HCT116 (cell line): ENCODE data around the gene ZNF71. TPM values are rescaled to one million over a fixed set of nuclear protein-coding genes. Genes with fewer than 3 reads are reported as not detected.

Experiments
- ATAC-seq: fragments of 200-7000 bp; cut with Tn5 transposase; 2 replicates; pipeline ENCODE4 v1.9.1; 2020; ENCODE audit warnings: mild to moderate bottlenecking, moderate library complexity
- BruUV-seq: library from RNA; stranded (reverse); fragments of 400-500 nt; replicated peaks from 2 replicates; lab custom pipeline; 2021; lab: Mats Ljungman, UMichigan
- CTCF ChIA-PET: fragments of 300-600 bp; sonication (Branson Sonifier 250); formaldehyde crosslinking; loops from one replicate; lab custom pipeline; 2021; ENCODE audit warnings: antibody characterized with exemption; lab: Charles Lee
- POLR2A ChIA-PET: fragments of 300-600, 350-600 bp; sonication (Branson Sonifier 250); formaldehyde crosslinking; loops from one replicate; lab custom pipeline; 2021; ENCODE audit warnings: antibody characterized with exemption; lab: Charles Lee
- RAD21 ChIA-PET, 2 experiments: fragments of 300-600 bp; sonication (Branson Sonifier 250); formaldehyde crosslinking; loops; one replicate each; lab custom pipeline; 2023; ENCODE audit warnings: low total read pairs in 2 of 2; ENCODE audit not compliant: uncharacterized antibody in 2 of 2, unreplicated experiment in 2 of 2, low non-redundant PET in 1 of 2; lab: Charles Lee
- DNase-seq: peaks from one replicate; pipeline ENCODE4 v3.0.0-alpha.2; 2010; ENCODE audit warnings: low read depth, low spot score
- H2AFZ ChIP-seq: fragments of 200-600 bp; shearing (Covaris generic), sonication (generic); 2 replicates; pipeline ENCODE4 v1.6.1; 2017; ENCODE audit warnings: low read depth, mixed run types, mixed read lengths, antibody characterized with exemption, low read length; ENCODE audit not compliant: poor library complexity, severe bottlenecking
- H3K27ac ChIP-seq: 2 replicates; pipeline ENCODE4 v1.5.1; 2012; ENCODE audit warnings: low read depth, low read length
- H3K27me3 ChIP-seq: fragments of 200-600 bp; sonication (generic); 2 replicates; pipeline ENCODE4 v1.6.1; 2016; ENCODE audit warnings: mixed run types, low read length, mixed read lengths; ENCODE audit not compliant: insufficient read depth
- H3K36me3 ChIP-seq, 2 experiments: fragments of 200-500 bp in 1 of 2; fragments of 200-600 bp in 1 of 2; sonication (Bioruptor generic) in 1 of 2; sonication (generic) in 1 of 2; 2 replicates each; pipeline versions ENCODE4 v1.5.1 to v1.6.1; 2014 to 2016; ENCODE audit warnings: low read length in 2 of 2, inconsistent platforms in 1 of 2, mixed read lengths in 1 of 2, mixed run types in 1 of 2; ENCODE audit not compliant: insufficient read depth in 2 of 2, control insufficient read depth in 1 of 2
- H3K4me1 ChIP-seq, 2 experiments: fragments of 200-600 bp in 1 of 2; sonication (generic) in 1 of 2; 2 replicates each; pipeline versions ENCODE4 v1.5.1 to v1.6.1; 2012 to 2017; ENCODE audit warnings: low read length in 2 of 2, inconsistent platforms in 1 of 2, mild to moderate bottlenecking in 1 of 2, mixed read lengths in 1 of 2, mixed run types in 1 of 2, moderate library complexity in 1 of 2; ENCODE audit not compliant: insufficient read depth in 2 of 2, control insufficient read depth in 1 of 2
- H3K4me2 ChIP-seq: fragments of 200-600 bp; sonication (generic); 2 replicates; pipeline ENCODE4 v1.6.1; 2017; ENCODE audit warnings: mixed run types, low read length, mixed read lengths
- H3K4me3 ChIP-seq, 2 experiments: fragments of 200-600 bp in 1 of 2; sonication (generic) in 1 of 2; replicated peaks in 1 of 2; 2 replicates each; pipeline ENCODE4 v1.5.1; 2011 to 2016; ENCODE audit warnings: low read length in 2 of 2, control low read depth in 1 of 2, low read depth in 1 of 2, mild to moderate bottlenecking in 1 of 2, mixed read lengths in 1 of 2, mixed run types in 1 of 2
- H3K79me2 ChIP-seq: fragments of 200-600 bp; sonication (generic); 2 replicates; pipeline ENCODE4 v1.6.1; 2017; ENCODE audit warnings: mild to moderate bottlenecking, mixed run types, low read length, moderate library complexity, mixed read lengths; ENCODE audit not compliant: insufficient read depth
- H3K9ac ChIP-seq: fragments of 200-600 bp; sonication (generic); 2 replicates; pipeline ENCODE4 v1.6.1; 2016; ENCODE audit warnings: low read length, mixed read lengths
- H3K9me2 ChIP-seq: fragments of 200-600 bp; sonication (generic), shearing (Covaris generic); 2 replicates; pipeline ENCODE4 v1.6.1; 2017; ENCODE audit warnings: mixed run types, mild to moderate bottlenecking, moderate library complexity; ENCODE audit not compliant: insufficient read depth
- H3K9me3 ChIP-seq, 2 experiments: fragments of 200-500 bp in 1 of 2; fragments of 200-600 bp in 1 of 2; sonication (Bioruptor generic) in 1 of 2; sonication (generic) in 1 of 2; 2 replicates each; pipeline ENCODE4 v1.6.1; 2014 to 2017; ENCODE audit warnings: low read length in 2 of 2, mixed read lengths in 2 of 2, inconsistent platforms in 1 of 2, low read depth in 1 of 2, mild to moderate bottlenecking in 1 of 2, mixed run types in 1 of 2, moderate library complexity in 1 of 2; ENCODE audit not compliant: control insufficient read depth in 1 of 2, insufficient read depth in 1 of 2
- H4K20me1 ChIP-seq: fragments of 200-600 bp; sonication (generic), shearing (Covaris generic); 2 replicates; pipeline ENCODE4 v1.6.1; 2017; ENCODE audit warnings: mixed run types, mild to moderate bottlenecking, moderate library complexity; ENCODE audit not compliant: insufficient read depth
- ATF3 ChIP-seq: IDR thresholded peaks from 2 replicates; pipeline ENCODE4 v1.6.1; 2012
- CBX3 ChIP-seq: IDR thresholded peaks from 2 replicates; pipeline ENCODE4 v1.6.1; 2012; ENCODE audit warnings: low read depth
- CEBPB ChIP-seq: IDR thresholded peaks from 2 replicates; pipeline ENCODE4 v1.6.1; 2012; ENCODE audit warnings: low read depth
- CTCF ChIP-seq, 3 experiments: fragments of 200-600 bp in 1 of 3; sonication (generic) in 1 of 3; IDR thresholded peaks in 2 of 3; conservative IDR thresholded peaks in 1 of 3; 2 replicates each; pipeline ENCODE4 v1.5.1; 2012 to 2017; ENCODE audit warnings: low read depth in 2 of 3, low read length in 2 of 3, antibody characterized with exemption in 1 of 3, borderline replicate concordance in 1 of 3, control low read depth in 1 of 3, mild to moderate bottlenecking in 1 of 3, mixed read lengths in 1 of 3, mixed run types in 1 of 3, moderate library complexity in 1 of 3; ENCODE audit not compliant: insufficient read depth in 1 of 3
- EGR1 ChIP-seq: IDR thresholded peaks from 2 replicates; pipeline ENCODE4 v1.6.1; 2012; ENCODE audit warnings: low read depth
- ELF1 ChIP-seq: IDR thresholded peaks from 2 replicates; pipeline ENCODE4 v1.6.1; 2012; ENCODE audit warnings: low read depth, borderline replicate concordance
- EZH2phosphoT487 ChIP-seq: fragments of 200-600 bp; IDR thresholded peaks from 2 replicates; pipeline ENCODE4 v1.6.1; 2018; ENCODE audit warnings: antibody characterized with exemption, borderline replicate concordance
- JUND ChIP-seq: IDR thresholded peaks from 2 replicates; pipeline ENCODE4 v1.6.1; 2012
- MAX ChIP-seq: IDR thresholded peaks from 2 replicates; pipeline ENCODE4 v1.6.1; 2012
- REST ChIP-seq: IDR thresholded peaks from 2 replicates; pipeline ENCODE4 v1.6.1; 2012; ENCODE audit warnings: low read depth
- SIN3A ChIP-seq: IDR thresholded peaks from 2 replicates; pipeline ENCODE4 v1.6.1; 2012; ENCODE audit warnings: low read depth
- SP1 ChIP-seq: IDR thresholded peaks from 2 replicates; pipeline ENCODE4 v1.6.1; 2012; ENCODE audit warnings: low read depth
- SRF ChIP-seq: IDR thresholded peaks from 2 replicates; pipeline ENCODE4 v1.6.1; 2012; ENCODE audit warnings: low read depth
- YY1 ChIP-seq: IDR thresholded peaks from 2 replicates; pipeline ENCODE4 v1.6.1; 2011; ENCODE audit warnings: low read length, low read depth, moderate library complexity, mild to moderate bottlenecking; ENCODE audit not compliant: insufficient replicate concordance; ENCODE audit errors: extremely low read depth
- ZBTB33 ChIP-seq: IDR thresholded peaks from 2 replicates; pipeline ENCODE4 v1.6.1; 2011; ENCODE audit warnings: mild to moderate bottlenecking, low read length, moderate library complexity; ENCODE audit not compliant: insufficient replicate concordance; ENCODE audit errors: extremely low read depth
- ZFX ChIP-seq: fragments of 450-650 bp; IDR thresholded peaks from 2 replicates; pipeline ENCODE4 v1.6.1; 2017
- ZNF274 ChIP-seq: fragments of 200-500 bp; sonication (Bioruptor generic); IDR thresholded peaks from 2 replicates; pipeline ENCODE4 v1.6.1; 2014; ENCODE audit warnings: mild to moderate bottlenecking, low read depth, low read length, inconsistent platforms
- intact Hi-C: fragments of 100-400 bp; cut with micrococcal nuclease; formaldehyde crosslinking; loops from 2 replicates; pipeline ENCODE4 v1.10.0; 2022
- total RNA-seq: library from RNA; stranded (reverse); gene quantifications from one replicate; pipeline ENCODE4 v1.2.1, GENCODE V29; 2021; ENCODE audit not compliant: unreplicated experiment

Gene ZNF71
- total RNA-seq, 1 experiment from 2014 or later = not detected

- no peak overlapping the region for H3K9ac ChIP-seq
- H3K4me1 ChIP-seq = no peaks in the 10 kb centered on the region
- ChIA-PET CTCF (no interaction called here), POLR2A (no interaction called here), RAD21 (no interaction called here)
- H3K79me2 ChIP-seq = no peaks in the 10 kb centered on the region
- H3K9me3 ChIP-seq = peaks cover 16 to 22% of the 10 kb centered on the region in 2 experiments; a peak in 2 of 4 replicates
- no peak overlapping the region for H3K4me2 ChIP-seq
- H3K4me3 ChIP-seq = no peak overlapping the region
- TF ChIP-seq CTCF (IDR thresholded peaks at IDR 0.05 in 2 of 3, conservative IDR thresholded peaks at IDR 0.05 in 1 of 3; ENCODE audit: borderline replicate concordance in 1 of 3, insufficient read depth in 1 of 3, low read depth in 2 of 3, low read length in 2 of 3) = no peak
- no peak for TF ChIP-seq SRF
- TF ChIP-seq REST = no peak
- TF ChIP-seq ZFX = no peak
- no peak for TF ChIP-seq ELF1
- TF ChIP-seq EGR1 = no peak
- no peak for TF ChIP-seq EZH2phosphoT487
- TF ChIP-seq ZNF274 = no peak
- TF ChIP-seq MAX = no peak
- TF ChIP-seq CEBPB = no peak
- no peak for TF ChIP-seq SP1
- no peak for TF ChIP-seq CBX3
- TF ChIP-seq ATF3 = no peak
- TF ChIP-seq JUND = no peak
- no peak for TF ChIP-seq ZBTB33
- no peak for TF ChIP-seq SIN3A
- TF ChIP-seq YY1 = no peak
- no peaks in the 10 kb centered on the region for H3K36me3 ChIP-seq
- no peaks in the 10 kb centered on the region for H3K9me2 ChIP-seq
- DNase-seq (no peak), ATAC-seq (no peak)
- no TSS peak for BruUV-seq
- H3K27ac ChIP-seq = no peak overlapping the region
- H4K20me1 ChIP-seq = no peaks in the 10 kb centered on the region
- H3K27me3 ChIP-seq = no peaks in the 10 kb centered on the region
- intact Hi-C loops = no loop called here
- H2AFZ ChIP-seq = no peak overlapping the region
Measured at GRCh38 chr19:56613639-56614038, 18.5 kb downstream of the ZNF71 start.
